ENCODE data around the gene FAM168A.

FAM168A gene

DNA sequence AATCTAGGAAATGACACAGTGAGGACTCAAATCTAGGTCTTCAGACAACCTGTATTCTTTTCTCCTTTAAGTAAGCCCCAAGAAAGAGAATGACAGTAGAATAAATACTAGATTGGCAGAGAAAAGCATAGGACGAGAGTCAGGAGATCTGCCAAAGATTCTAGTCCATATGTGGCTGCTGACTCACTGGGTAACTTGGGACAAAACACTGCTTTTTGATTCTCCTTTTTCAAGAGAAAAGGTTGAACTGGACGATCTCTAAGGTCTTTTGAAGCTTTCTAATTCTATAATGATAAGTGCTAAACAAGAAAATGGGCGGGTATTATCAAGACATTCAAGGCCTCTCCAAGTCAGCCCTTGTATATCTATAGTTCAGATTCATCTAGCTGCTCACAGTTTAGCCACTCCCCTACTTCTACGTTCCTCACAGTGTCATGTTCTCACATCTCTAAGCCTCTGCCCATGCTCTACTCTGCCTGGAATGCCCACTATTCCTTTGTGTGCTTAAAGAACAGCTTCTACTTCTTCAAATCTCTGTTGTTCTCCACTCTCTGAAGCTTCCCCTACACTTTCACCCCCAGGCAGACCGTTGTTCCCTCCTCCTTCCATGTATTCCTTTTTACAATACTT, 168.7 kb downstream of the FAM168A start:
- DNase-seq (ENCODE audit: low read depth), result peak; percentile 50
- no peak overlapping the region for H3K4me3 ChIP-seq (ENCODE audit: low read length)
- TF ChIP-seq CTCF (conservative IDR thresholded peaks at IDR 0.05; ENCODE audit: low read length), result no peak

- no peak for DNase-seq (ENCODE audit: low read depth)
- no peak overlapping the region for H3K4me3 ChIP-seq (ENCODE audit: low read length)
- TF ChIP-seq CTCF (conservative IDR thresholded peaks at IDR 0.05; ENCODE audit: low read length), result no peak
Measured at GRCh38 chr11:73428699-73429098, 169.2 kb downstream of the FAM168A start.

- no peak for DNase-seq (ENCODE audit: low read depth)
- TF ChIP-seq CTCF (conservative IDR thresholded peaks at IDR 0.05; ENCODE audit: low read length), result no peak
- H3K4me3 ChIP-seq (ENCODE audit: low read length), result no peak overlapping the region
Measured at GRCh38 chr11:73428227-73428626, 169.7 kb downstream of the FAM168A start.

DNA sequence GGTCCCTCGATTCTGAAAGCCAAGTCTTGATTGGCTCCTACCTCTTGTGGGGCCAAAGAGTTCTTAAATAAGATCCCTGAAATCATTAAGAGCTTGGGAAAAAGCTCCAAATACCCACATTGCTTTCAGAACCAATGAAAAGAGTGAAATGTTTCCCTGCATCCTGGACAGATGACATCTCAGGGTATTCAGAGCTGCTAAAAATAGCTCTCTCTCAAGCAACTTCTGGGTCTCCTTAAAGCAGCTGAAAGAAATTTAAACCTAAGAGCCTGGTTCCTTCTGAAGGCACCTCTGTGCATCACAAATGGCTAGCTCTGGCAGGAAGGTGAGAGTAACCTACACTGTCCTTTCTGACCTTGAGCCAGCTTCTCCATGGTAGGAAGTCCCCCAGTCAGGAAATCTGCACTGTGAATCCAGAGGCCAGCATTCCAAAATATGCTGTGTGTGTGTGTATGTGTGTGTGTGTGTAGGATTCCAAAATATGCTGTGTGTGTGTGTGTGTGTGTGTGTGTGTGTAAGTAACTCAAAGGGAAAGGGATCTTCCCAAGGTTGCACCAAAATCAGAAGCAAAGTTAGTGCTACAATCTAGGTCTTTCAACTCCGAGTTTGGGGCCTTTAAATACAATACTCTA, 171.6 kb downstream of the FAM168A start:
- H3K4me3 ChIP-seq (ENCODE audit: low read length), result no peak overlapping the region
- peak; percentile 85 for DNase-seq (ENCODE audit: low read depth)

DNA sequence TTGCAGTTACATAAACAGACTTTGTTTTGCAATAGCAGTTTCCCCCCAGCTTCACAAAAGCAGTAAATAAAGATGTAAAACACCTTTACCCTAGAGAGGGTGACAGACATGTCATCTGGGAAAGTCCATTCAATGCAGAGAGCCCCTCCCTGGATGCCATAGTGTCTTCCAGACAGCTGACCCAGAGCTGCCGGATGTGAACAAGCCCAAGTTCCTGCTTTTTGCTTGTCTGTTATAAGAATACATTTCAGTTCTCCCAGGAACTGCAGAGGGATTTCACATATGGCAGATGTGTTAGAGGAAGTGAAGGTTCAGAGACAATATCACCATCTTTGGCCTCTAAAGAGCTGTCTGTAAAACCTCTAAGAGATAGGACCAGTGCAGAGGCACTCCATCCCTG, 172.8 kb downstream of the FAM168A start:
- no peak overlapping the region for H3K4me3 ChIP-seq (ENCODE audit: low read length)
- no peak for DNase-seq (ENCODE audit: low read depth)
- no peak for TF ChIP-seq CTCF (conservative IDR thresholded peaks at IDR 0.05; ENCODE audit: low read length)

More for the DNA sequence above, 171.6 kb downstream of the FAM168A start:
- no peak for TF ChIP-seq CTCF (conservative IDR thresholded peaks at IDR 0.05; ENCODE audit: low read length)

DNA sequence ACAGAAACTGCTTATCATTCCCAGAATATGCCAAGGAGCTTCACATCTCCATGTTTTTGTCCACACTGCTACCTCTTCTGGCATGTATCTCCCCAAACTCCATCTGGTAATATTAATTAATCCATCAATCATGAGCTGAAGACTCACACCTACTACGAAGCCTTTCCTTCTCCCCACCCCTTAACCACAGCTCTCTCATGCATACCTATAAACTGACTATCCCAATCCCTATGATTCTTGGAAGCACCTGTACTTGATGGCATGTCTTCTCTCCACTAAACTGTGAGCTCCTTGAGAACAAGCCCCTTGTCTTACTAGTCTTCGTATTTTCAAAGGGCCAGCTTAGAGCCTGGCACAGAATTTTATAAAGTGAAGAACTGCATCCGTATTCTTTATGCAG, 174.4 kb downstream of the FAM168A start:
- DNase-seq (ENCODE audit: low read depth), result no peak
- TF ChIP-seq CTCF (conservative IDR thresholded peaks at IDR 0.05; ENCODE audit: low read length), result no peak
- no peak overlapping the region for H3K4me3 ChIP-seq (ENCODE audit: low read length)

- no peak overlapping the region for H3K4me3 ChIP-seq (ENCODE audit: low read length)
- no peak for DNase-seq (ENCODE audit: low read depth)
- no peak for TF ChIP-seq CTCF (conservative IDR thresholded peaks at IDR 0.05; ENCODE audit: low read length)
Measured at GRCh38 chr11:73422886-73423285, 175.0 kb downstream of the FAM168A start.

Data from AG10803 (cell line).